ENCODE measurements around the gene KAT6B.

KAT6B gene

GRCh38 chr10:74992068-74992467 is 165.7 kb downstream of the KAT6B start:
- no peaks in the 10 kb centered on the region; the same call in 1 of the 2 replicates for H3K4me1 ChIP-seq (ENCODE audit: insufficient read depth, low read length)
- 97% methylated on average over 3 of the region's 3 CpGs for WGBS
- no peak overlapping the region for H3K27ac ChIP-seq (ENCODE audit: low read depth, low read length)
- H3K27me3 ChIP-seq (ENCODE audit: insufficient read depth, low read length): no peaks in the 10 kb centered on the region
- H3K9ac ChIP-seq (ENCODE audit: low read depth, low read length): no peak overlapping the region
- H3K9me3 ChIP-seq (ENCODE audit: insufficient read depth, low read depth, low read length): no peaks in the 10 kb centered on the region
- H3K4me3 ChIP-seq (ENCODE audit: low read length): no peak overlapping the region
- H3K36me3 ChIP-seq (ENCODE audit: insufficient read depth, low read length): peaks cover 25% of the 10 kb centered on the region

- Histone ChIP-seq H3K4me3 (ENCODE audit: low read length) (no peak overlapping the region), H3K27ac (ENCODE audit: low read depth, low read length) (no peak overlapping the region), H3K27me3 (ENCODE audit: insufficient read depth, low read length) (no peaks in the 10 kb centered on the region), H3K4me1 (ENCODE audit: insufficient read depth, low read length) (no peaks in the 10 kb centered on the region), H3K9ac (ENCODE audit: low read depth, low read length) (no peak overlapping the region), H3K36me3 (ENCODE audit: insufficient read depth, low read length) (peaks cover 32% of the 10 kb centered on the region), H3K9me3 (ENCODE audit: insufficient read depth, low read depth, low read length) (no peaks in the 10 kb centered on the region)
- WGBS: 89% methylated on average over 2 of the region's 3 CpGs
Observed at GRCh38 chr10:74993649-74994048, 167.2 kb downstream of the KAT6B start.

GRCh38 chr10:74994854-74995253 is 168.5 kb downstream of the KAT6B start:
- peaks cover 28% of the 10 kb centered on the region for H3K36me3 ChIP-seq (ENCODE audit: insufficient read depth, low read length)
- 95% methylated on average over 3 of the region's 3 CpGs for WGBS
- no peak overlapping the region for H3K27ac ChIP-seq (ENCODE audit: low read depth, low read length)

GRCh38 chr10:74995806-74996205 is 169.4 kb downstream of the KAT6B start:
- H3K27ac ChIP-seq (ENCODE audit: low read depth, low read length): no peak overlapping the region
- no peaks in the 10 kb centered on the region for H3K27me3 ChIP-seq (ENCODE audit: insufficient read depth, low read length)
- no peak overlapping the region for H3K4me3 ChIP-seq (ENCODE audit: low read length)
- H3K9me3 ChIP-seq (ENCODE audit: insufficient read depth, low read depth, low read length): no peaks in the 10 kb centered on the region
- no peaks in the 10 kb centered on the region for H3K4me1 ChIP-seq (ENCODE audit: insufficient read depth, low read length)
- no peak overlapping the region for H3K9ac ChIP-seq (ENCODE audit: low read depth, low read length)
- peaks cover 28% of the 10 kb centered on the region for H3K36me3 ChIP-seq (ENCODE audit: insufficient read depth, low read length)
- 95% methylated on average over 4 of the region's 4 CpGs for WGBS

More at GRCh38 chr10:74994854-74995253, 168.5 kb downstream of the KAT6B start:
- H3K9ac ChIP-seq (ENCODE audit: low read depth, low read length): no peak overlapping the region
- H3K4me1 ChIP-seq (ENCODE audit: insufficient read depth, low read length): no peaks in the 10 kb centered on the region
- no peak overlapping the region for H3K4me3 ChIP-seq (ENCODE audit: low read length)
- no peaks in the 10 kb centered on the region for H3K9me3 ChIP-seq (ENCODE audit: insufficient read depth, low read depth, low read length)
- H3K27me3 ChIP-seq (ENCODE audit: insufficient read depth, low read length): no peaks in the 10 kb centered on the region

DNA sequence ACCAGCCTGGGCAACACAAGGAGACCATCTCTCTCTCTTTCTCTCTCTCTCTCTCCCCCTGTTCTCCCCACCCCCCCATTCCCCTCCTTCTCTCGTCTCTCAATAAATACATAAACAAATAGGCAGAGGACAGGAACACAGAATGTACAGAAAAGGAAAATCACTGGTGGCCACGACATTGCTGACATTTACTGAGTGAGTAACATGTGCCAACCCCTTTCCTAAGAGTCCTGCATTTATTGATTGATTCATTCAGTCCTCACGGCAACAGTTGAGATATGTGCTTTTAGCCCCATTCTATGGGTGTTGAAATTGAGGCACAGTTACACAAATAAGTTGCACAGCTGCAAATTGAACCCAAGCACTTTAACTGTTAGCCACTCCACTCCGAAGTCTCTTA is 170.8 kb downstream of the KAT6B start:
- 88% methylated on average over 4 of the region's 4 CpGs for WGBS
- Histone ChIP-seq H3K27ac (ENCODE audit: low read depth, low read length) (no peak overlapping the region), H3K27me3 (ENCODE audit: insufficient read depth, low read length) (no peaks in the 10 kb centered on the region), H3K9me3 (ENCODE audit: insufficient read depth, low read depth, low read length) (no peaks in the 10 kb centered on the region), H3K36me3 (ENCODE audit: insufficient read depth, low read length) (peaks cover 27% of the 10 kb centered on the region), H3K4me3 (ENCODE audit: low read length) (no peak overlapping the region), H3K9ac (ENCODE audit: low read depth, low read length) (no peak overlapping the region), H3K4me1 (ENCODE audit: insufficient read depth, low read length) (no peaks in the 10 kb centered on the region)

DNA sequence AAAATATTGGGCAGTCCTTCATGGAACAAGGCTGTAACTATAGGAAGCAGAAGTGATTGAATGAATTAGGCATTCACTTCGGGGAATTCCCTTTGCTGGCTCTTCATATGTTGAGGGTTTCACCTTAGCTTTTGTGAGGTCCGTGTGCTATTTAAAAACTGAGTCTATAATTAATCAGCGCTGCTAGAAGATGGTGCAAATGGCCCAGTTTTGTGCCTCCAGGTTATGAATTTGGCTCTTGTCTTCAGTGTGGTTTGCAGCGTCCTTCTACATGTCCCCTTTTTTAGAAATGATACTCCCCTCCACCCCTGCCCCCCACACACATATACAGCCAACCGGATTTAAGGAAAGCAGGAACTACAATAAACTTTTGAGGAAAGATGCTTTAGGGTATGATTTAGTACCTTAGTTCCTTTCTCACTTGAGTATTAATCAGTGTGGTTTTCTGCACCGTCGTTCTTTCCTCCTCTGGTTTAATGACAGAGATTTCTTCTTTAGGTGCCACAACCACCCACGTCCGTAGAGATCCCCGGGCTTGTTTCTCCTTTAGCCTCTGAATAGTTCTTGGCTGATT is 174.4 kb downstream of the KAT6B start:
- Histone ChIP-seq H3K4me3 (ENCODE audit: low read length) (no peak overlapping the region), H3K9ac (ENCODE audit: low read depth, low read length) (no peak overlapping the region), H3K9me3 (ENCODE audit: insufficient read depth, low read depth, low read length) (no peaks in the 10 kb centered on the region), H3K4me1 (ENCODE audit: insufficient read depth, low read length) (no peaks in the 10 kb centered on the region), H3K27me3 (ENCODE audit: insufficient read depth, low read length) (no peaks in the 10 kb centered on the region), H3K27ac (ENCODE audit: low read depth, low read length) (no peak overlapping the region), H3K36me3 (ENCODE audit: insufficient read depth, low read length) (peaks cover 11% of the 10 kb centered on the region)
- 91% methylated on average over 9 of the region's 10 CpGs for WGBS

DNA sequence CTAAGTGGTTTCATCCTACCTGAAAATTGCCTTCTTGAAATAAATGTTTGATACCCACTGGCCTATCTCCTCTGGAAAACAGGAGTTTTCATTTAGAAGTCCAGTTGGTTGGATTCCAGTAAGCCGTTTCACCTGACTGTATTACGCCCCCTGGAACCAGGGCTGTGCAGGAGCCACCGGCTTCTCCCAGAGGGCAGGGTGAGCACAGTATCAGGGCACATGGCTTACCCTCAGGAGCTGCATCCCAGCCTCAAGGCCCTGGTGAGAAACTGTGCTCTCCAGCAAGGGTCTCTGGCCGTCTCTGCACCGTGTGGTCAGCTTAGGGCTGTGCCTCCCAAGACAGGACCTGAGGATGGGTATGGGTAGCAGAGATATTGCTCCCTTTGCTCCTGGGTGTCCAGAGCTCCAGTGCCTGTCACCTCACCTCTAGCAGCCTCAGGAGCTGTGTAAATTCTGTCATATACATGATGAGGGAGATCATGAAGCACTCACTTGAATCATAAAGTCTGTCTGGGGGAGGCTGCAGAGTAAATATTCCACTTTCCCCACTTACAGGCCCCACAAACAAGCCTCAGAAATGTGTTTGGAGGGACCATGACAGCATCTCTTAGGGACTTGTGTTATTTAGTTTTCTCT is 175.4 kb downstream of the KAT6B start:
- H3K4me3 ChIP-seq (ENCODE audit: low read length): no peak overlapping the region
- no peak overlapping the region for H3K27ac ChIP-seq (ENCODE audit: low read depth, low read length)
- peaks cover 7% of the 10 kb centered on the region; the same call in 1 of the 2 replicates for H3K36me3 ChIP-seq (ENCODE audit: insufficient read depth, low read length)
- no peaks in the 10 kb centered on the region for H3K4me1 ChIP-seq (ENCODE audit: insufficient read depth, low read length)
- H3K9me3 ChIP-seq (ENCODE audit: insufficient read depth, low read depth, low read length): no peaks in the 10 kb centered on the region
- no peaks in the 10 kb centered on the region for H3K27me3 ChIP-seq (ENCODE audit: insufficient read depth, low read length)
- 92% methylated on average over 5 of the region's 5 CpGs for WGBS
- no peak overlapping the region for H3K9ac ChIP-seq (ENCODE audit: low read depth, low read length)

GRCh38 chr10:75002351-75002725 is 175.9 kb downstream of the KAT6B start:
- Histone ChIP-seq H3K27me3 (ENCODE audit: insufficient read depth, low read length) (no peaks in the 10 kb centered on the region), H3K4me3 (ENCODE audit: low read length) (no peak overlapping the region), H3K36me3 (ENCODE audit: insufficient read depth, low read length) (peaks cover 4% of the 10 kb centered on the region; the same call in 1 of the 2 replicates), H3K9me3 (ENCODE audit: insufficient read depth, low read depth, low read length) (no peaks in the 10 kb centered on the region), H3K4me1 (ENCODE audit: insufficient read depth, low read length) (no peaks in the 10 kb centered on the region), H3K27ac (ENCODE audit: low read depth, low read length) (no peak overlapping the region), H3K9ac (ENCODE audit: low read depth, low read length) (no peak overlapping the region)
- 83% methylated on average over 3 of the region's 3 CpGs for WGBS

DNA sequence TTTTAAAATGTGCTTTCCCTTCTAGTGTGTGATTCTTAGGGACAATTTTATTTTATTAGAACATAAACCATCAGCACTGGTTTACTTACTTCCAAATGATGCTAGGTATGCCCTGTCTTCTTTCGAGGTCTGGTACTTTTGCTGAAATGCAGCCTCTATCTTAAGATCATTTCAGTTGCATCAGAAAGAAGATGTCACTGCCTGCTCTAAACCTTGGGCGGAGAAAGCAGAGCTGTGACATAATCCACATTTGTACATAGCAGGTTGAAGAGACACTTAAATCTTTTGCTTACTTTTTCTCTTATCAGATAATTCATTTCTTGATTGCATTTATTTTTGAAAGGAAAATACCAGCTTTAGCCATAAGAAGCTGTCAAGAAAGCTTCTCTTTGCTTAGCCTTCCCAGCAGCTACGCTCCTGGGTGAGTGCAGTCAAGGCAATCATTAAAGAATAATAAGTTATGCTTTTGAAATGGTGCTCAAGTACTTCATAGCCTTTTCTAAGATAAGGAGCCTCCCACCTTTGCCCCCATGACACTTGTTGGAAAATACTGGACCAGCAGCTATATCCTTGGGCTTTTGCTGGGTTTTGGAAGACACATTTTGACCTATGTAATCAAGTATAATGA is 176.7 kb downstream of the KAT6B start:
- H3K27me3 ChIP-seq (ENCODE audit: insufficient read depth, low read length): no peaks in the 10 kb centered on the region
- H3K4me3 ChIP-seq (ENCODE audit: low read length): no peak overlapping the region
- no peaks in the 10 kb centered on the region for H3K9me3 ChIP-seq (ENCODE audit: insufficient read depth, low read depth, low read length)
- no peak overlapping the region for H3K27ac ChIP-seq (ENCODE audit: low read depth, low read length)
- H3K36me3 ChIP-seq (ENCODE audit: insufficient read depth, low read length): 0 out of 2 replicates have a peak, but pooled peaks cover 2% of the 10 kb centered on the region
- no peak overlapping the region for H3K9ac ChIP-seq (ENCODE audit: low read depth, low read length)
- H3K4me1 ChIP-seq (ENCODE audit: insufficient read depth, low read length): no peaks in the 10 kb centered on the region
- whole genome bisulfite sequencing: 94% methylated on average over 3 of the region's 3 CpGs

DNA sequence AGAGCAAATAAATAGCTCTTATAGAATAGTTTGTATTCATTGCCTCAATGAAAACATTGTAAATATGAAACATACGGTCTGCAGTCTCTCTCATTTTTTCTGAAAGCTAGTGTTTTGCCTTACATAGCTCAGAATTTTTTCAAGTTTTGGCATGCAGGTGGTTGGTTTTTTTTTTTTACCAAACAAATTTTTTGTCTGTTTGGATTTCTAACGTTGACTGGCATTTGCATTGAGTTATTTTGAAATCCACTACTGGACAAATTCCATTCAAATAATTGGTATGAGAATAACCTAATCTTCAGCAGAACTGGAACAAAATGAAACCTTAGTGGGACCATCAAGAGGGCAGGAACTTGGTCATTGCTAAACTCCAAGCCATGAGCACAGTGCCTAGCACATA is 177.5 kb downstream of the KAT6B start:
- Histone ChIP-seq H3K36me3 (ENCODE audit: insufficient read depth, low read length) (no peaks in the 10 kb centered on the region), H3K4me1 (ENCODE audit: insufficient read depth, low read length) (no peaks in the 10 kb centered on the region), H3K9me3 (ENCODE audit: insufficient read depth, low read depth, low read length) (no peaks in the 10 kb centered on the region), H3K27me3 (ENCODE audit: insufficient read depth, low read length) (no peaks in the 10 kb centered on the region), H3K4me3 (ENCODE audit: low read length) (no peak overlapping the region), H3K9ac (ENCODE audit: low read depth, low read length) (no peak overlapping the region), H3K27ac (ENCODE audit: low read depth, low read length) (no peak overlapping the region)
- 100% methylated on average over 1 of the region's 2 CpGs for WGBS

- Histone ChIP-seq H3K4me1 (ENCODE audit: insufficient read depth, low read length) (no peaks in the 10 kb centered on the region), H3K36me3 (ENCODE audit: insufficient read depth, low read length) (no peaks in the 10 kb centered on the region), H3K4me3 (ENCODE audit: low read length) (no peak overlapping the region), H3K27me3 (ENCODE audit: insufficient read depth, low read length) (no peaks in the 10 kb centered on the region), H3K9me3 (ENCODE audit: insufficient read depth, low read depth, low read length) (no peaks in the 10 kb centered on the region), H3K27ac (ENCODE audit: low read depth, low read length) (no peak overlapping the region), H3K9ac (ENCODE audit: low read depth, low read length) (no peak overlapping the region)
- WGBS: 89% methylated on average over 2 of the region's 2 CpGs
Observed at GRCh38 chr10:75007646-75008045, 181.2 kb downstream of the KAT6B start.
